Nephron (organoid): ENCODE results near the gene NDUFAF8.
A peak's percentile ranks its signal among the peaks of the same experiment; 100 is the strongest.

Source experiments
- H3K27ac Mint-ChIP-seq, 3 experiments: 2 replicates each; pipeline ENCODE4 v1.8.0; 2020; ENCODE audit warnings: mixed read lengths in 3 of 3, mild to moderate bottlenecking in 2 of 3, moderate library complexity in 1 of 3
- H3K27me3 Mint-ChIP-seq: 2 replicates; pipeline ENCODE4 v1.8.0; 2021; ENCODE audit warnings: low read depth, mild to moderate bottlenecking, moderate library complexity, mixed read lengths
- H3K36me3 Mint-ChIP-seq: 2 replicates; pipeline ENCODE4 v1.8.0; 2020; ENCODE audit warnings: low read depth, mixed read lengths
- H3K4me1 Mint-ChIP-seq: 2 replicates; pipeline ENCODE4 v1.8.0; 2020; ENCODE audit warnings: mixed read lengths
- H3K4me3 Mint-ChIP-seq, 3 experiments: 2 replicates each; pipeline ENCODE4 v1.8.0; 2020; ENCODE audit warnings: mild to moderate bottlenecking in 3 of 3, mixed read lengths in 3 of 3, moderate library complexity in 2 of 3
- H3K9me3 Mint-ChIP-seq: 2 replicates; pipeline ENCODE4 v1.8.0; 2020; ENCODE audit warnings: mixed read lengths
- TF ChIP-seq, protein P1 (sequence below), 3 experiments: fragments of 200-600 bp; sonication (generic); IDR thresholded peaks; one replicate each; pipeline ENCODE4 v1.5.0; 2021; ENCODE audit warnings: antibody characterized with exemption in 3 of 3; ENCODE audit not compliant: unreplicated experiment in 3 of 3

NDUFAF8 gene, protein sequence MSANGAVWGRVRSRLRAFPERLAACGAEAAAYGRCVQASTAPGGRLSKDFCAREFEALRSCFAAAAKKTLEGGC

DNA sequence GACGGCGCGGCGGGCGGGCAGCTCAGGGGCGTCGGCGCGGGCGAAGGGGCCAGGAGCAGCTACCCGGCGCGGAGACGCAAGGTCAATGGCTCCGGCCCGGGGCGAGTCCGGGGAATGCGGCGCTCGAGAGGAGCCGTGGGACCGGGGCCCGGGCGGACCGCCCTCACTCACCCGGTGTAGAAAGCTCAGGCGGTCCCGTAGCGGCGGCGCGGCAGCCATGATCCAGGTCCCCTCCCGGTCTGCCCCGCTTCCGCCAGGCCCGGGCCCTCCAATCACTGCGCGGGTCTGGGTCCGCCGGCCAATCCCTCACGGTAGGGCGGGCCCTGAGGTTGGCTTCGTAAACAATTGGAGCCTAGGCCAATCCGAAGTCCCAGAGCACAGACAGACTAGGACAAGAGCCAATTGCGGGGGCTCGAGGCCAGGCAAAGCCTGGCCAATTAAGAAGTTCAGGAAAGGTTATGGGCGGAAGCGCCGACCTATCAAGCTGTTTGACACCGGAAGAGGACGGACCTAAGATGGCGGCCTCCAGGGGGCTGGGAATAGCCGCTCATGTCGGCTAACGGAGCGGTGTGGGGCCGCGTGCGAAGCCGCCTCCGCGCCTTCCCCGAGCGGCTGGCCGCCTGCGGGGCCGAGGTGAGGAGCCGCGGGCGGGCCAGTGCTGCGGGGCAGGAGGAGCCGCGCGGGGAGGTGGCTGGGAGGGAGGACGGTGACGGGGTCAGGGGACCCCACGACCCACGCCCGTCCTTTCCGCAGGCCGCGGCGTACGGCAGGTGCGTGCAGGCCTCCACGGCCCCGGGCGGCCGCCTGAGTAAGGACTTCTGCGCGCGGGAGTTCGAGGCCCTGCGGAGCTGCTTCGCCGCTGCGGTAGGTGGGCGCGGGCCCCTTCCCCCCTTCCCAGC lies at the start of gene NDUFAF8, which contains the start of gene TEPSIN:
Gene NDUFAF8 (plus strand): TSS at position 504 of the 899 bp plus-strand sequence. CDS start 46 bp downstream, at position 550.
Gene TEPSIN (minus strand): TSS at position 241 of the 899 bp plus-strand sequence. CDS start 22 bp downstream, at position 219.
- H3K36me3 Mint-ChIP-seq = peaks cover 9% of the 10 kb centered on the region
- H3K4me3 Mint-ChIP-seq = peak within 1 kb of the TSS; percentile 91 to 97 (median 95)
- peaks cover 16% of the 10 kb centered on the region for H3K4me1 Mint-ChIP-seq
- TF ChIP-seq, protein P1, sequence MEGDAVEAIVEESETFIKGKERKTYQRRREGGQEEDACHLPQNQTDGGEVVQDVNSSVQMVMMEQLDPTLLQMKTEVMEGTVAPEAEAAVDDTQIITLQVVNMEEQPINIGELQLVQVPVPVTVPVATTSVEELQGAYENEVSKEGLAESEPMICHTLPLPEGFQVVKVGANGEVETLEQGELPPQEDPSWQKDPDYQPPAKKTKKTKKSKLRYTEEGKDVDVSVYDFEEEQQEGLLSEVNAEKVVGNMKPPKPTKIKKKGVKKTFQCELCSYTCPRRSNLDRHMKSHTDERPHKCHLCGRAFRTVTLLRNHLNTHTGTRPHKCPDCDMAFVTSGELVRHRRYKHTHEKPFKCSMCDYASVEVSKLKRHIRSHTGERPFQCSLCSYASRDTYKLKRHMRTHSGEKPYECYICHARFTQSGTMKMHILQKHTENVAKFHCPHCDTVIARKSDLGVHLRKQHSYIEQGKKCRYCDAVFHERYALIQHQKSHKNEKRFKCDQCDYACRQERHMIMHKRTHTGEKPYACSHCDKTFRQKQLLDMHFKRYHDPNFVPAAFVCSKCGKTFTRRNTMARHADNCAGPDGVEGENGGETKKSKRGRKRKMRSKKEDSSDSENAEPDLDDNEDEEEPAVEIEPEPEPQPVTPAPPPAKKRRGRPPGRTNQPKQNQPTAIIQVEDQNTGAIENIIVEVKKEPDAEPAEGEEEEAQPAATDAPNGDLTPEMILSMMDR (IDR thresholded peaks at IDR 0.05; ENCODE audit: unreplicated experiment in 3 of 3) = no peak
- no peaks in the 10 kb centered on the region for H3K9me3 Mint-ChIP-seq
- H3K27me3 Mint-ChIP-seq = no peaks in the 10 kb centered on the region
- peak within 1 kb of the TSS; percentile 68 to 90 (median 84) for H3K27ac Mint-ChIP-seq

DNA sequence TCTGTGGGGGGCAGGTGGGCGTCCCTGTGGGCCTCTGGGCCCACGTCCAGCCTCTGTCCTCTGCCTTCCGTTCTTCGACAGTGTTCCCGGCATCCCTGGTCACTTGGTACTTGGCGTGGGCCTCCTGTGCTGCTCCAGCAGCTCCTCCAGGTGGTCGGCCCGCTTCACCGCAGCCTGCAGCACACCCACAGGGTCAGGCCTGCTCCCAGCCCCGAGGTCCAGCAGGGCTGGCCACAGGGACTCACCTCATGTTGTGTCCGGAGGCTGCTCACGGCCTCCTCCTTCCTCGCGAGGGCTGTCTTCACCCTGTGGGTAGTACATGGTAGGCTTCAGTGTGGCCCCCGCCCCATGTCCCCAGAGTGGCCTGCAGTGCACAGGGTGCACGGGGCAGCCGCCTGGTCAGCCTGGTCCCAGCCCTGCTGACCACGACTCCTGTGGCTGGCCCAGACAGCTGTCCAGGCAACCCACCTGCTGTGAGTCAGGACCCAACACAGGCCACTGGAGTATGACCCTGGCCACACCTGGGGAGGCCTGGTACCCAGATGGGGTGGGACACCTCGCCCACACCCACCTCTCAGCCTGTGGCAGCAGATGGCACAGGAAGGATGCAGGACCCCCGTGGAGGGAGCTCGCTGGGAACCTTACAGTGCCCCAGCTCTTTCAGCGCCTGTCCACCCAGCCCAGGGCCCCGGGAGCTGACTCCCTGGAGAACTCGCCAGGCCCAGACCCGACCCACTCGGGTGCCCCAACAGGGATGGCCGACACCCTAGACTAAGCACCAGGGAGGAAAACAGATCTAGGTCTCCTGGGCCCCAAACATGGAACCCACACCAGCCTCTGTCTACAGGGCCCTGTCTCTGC lies 49.2 kb upstream of the NDUFAF8 start:
- H3K27ac Mint-ChIP-seq = no peak overlapping the region
- H3K27me3 Mint-ChIP-seq = no peaks in the 10 kb centered on the region
- TF ChIP-seq, protein P1 (IDR thresholded peaks at IDR 0.05; ENCODE audit: unreplicated experiment in 3 of 3) = peak in 2 of 3 experiments; percentile 23 to 26
- H3K4me3 Mint-ChIP-seq = no peak overlapping the region
- peaks cover 4% of the 10 kb centered on the region for H3K4me1 Mint-ChIP-seq
- peaks cover 4% of the 10 kb centered on the region for H3K36me3 Mint-ChIP-seq
- H3K9me3 Mint-ChIP-seq = no peaks in the 10 kb centered on the region

DNA sequence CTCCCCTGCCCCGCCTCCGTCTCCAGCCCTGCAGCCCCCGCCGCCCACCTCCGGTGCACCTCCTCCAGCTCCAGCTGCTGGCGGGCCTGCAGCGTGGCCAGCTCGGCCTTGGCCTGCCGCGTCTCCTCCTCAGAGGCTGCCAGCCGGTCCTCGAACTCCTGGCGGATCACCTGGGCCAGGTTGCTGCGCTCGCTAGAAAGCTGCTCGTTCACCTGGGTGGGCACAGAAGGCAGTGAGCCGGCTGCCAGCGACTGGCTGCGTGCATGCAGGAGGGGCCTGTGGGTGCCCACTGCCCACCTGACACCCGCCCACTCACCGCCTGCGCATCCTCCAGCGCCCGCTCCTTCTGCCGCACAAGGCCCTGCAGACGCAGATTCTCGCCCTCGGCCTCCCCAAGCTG lies 48.5 kb upstream of the NDUFAF8 start:
- no peak overlapping the region for H3K27ac Mint-ChIP-seq
- no peaks in the 10 kb centered on the region for H3K9me3 Mint-ChIP-seq
- H3K4me1 Mint-ChIP-seq = no peaks in the 10 kb centered on the region
- no peak overlapping the region for H3K4me3 Mint-ChIP-seq
- peaks cover 4% of the 10 kb centered on the region for H3K36me3 Mint-ChIP-seq
- TF ChIP-seq, protein P1 (IDR thresholded peaks at IDR 0.05; ENCODE audit: unreplicated experiment in 3 of 3) = no peak
- H3K27me3 Mint-ChIP-seq = no peaks in the 10 kb centered on the region

DNA sequence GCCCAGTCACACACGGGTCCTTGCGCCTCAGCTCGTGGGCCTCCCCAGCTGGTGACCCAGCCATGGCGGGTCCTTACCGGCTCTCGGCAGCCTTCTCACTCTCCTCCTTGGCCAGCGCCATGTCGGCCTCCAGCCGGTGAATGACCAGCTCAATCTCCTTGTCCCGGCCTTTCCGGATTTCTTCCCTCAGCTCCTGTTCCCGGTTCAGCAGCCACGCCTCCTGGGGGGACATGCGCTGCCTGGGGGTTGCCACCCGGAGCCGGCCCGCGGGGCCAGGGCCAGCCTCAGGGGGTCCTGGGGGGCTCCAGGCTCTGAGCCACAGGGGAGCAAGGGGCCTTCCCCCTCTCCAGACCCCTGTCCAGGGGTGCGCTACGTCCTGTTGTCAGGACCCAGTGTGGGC lies 48.0 kb upstream of the NDUFAF8 start:
- TF ChIP-seq, protein P1 (IDR thresholded peaks at IDR 0.05; ENCODE audit: unreplicated experiment in 3 of 3) = no peak
- Mint-ChIP-seq H3K27ac (no peak overlapping the region), H3K4me3 (no peak overlapping the region), H3K36me3 (peaks cover 4% of the 10 kb centered on the region), H3K9me3 (no peaks in the 10 kb centered on the region), H3K27me3 (no peaks in the 10 kb centered on the region), H3K4me1 (no peaks in the 10 kb centered on the region)

DNA sequence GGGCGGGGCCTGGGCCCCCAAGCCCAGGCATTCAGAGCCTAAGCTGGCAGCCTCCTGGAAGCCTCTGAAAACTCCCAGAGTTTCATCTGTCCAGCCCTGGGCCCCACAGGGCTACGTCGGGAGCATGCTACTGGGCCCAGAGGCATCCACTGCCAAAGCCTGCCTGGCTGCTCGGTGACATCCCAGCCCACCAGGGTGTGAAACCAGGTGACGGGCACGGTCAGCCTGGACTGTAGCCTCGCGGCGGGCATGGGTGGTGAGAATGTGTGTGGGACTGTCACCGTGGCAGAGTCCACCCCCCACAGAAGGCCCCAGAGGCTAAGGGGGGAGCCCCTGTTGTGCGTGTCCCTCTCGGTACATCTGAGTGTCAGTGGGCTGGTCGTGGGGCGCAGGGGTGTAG lies 47.5 kb upstream of the NDUFAF8 start:
- peaks cover 4% of the 10 kb centered on the region for H3K36me3 Mint-ChIP-seq

More for the DNA sequence above, 47.5 kb upstream of the NDUFAF8 start:
- no peaks in the 10 kb centered on the region for H3K4me1 Mint-ChIP-seq
- no peak overlapping the region for H3K4me3 Mint-ChIP-seq
- no peaks in the 10 kb centered on the region for H3K9me3 Mint-ChIP-seq
- H3K27ac Mint-ChIP-seq = no peak overlapping the region
- TF ChIP-seq, protein P1 (IDR thresholded peaks at IDR 0.05; ENCODE audit: unreplicated experiment in 3 of 3) = no peak
- no peaks in the 10 kb centered on the region for H3K27me3 Mint-ChIP-seq
